Mesenteric fat pad (tissue), 1 donor: Measurements from ENCODE around the gene NUCB2. TPM values are rescaled to one million over a fixed set of nuclear protein-coding genes. Genes with fewer than 3 reads are reported as not detected.
"Not testable (repeated sequence)": the region's sequence is repeated elsewhere in the genome, so short reads cannot be mapped to it uniquely, and the experiment has no call there.

Source experiments
- DNase-seq: peaks from one replicate; pipeline ENCODE4 v3.0.0-alpha.2; 2020; ENCODE audit warnings: low spot score
- long read RNA-seq: library from polyadenylated mRNA; unstranded; transcript quantifications from one replicate; pipeline ENCODE4 v2.0.0, GENCODE V29; 2020
- total RNA-seq: library from RNA; stranded (reverse); fragmentation: NEBNext Ultra II Directional; extraction: Animal tissue kit (Norgen Biotek cat#: 25700); gene quantifications from one replicate; pipeline ENCODE4 v1.2.1, GENCODE V29; 2021
- donor health status: DM: yes; HTN: yes; CAD: no.

The NUCB2 gene
- 80.5 TPM for total RNA-seq
- long read RNA-seq, transcript NUCB2-208 (14 exons, 2,274 nt) = major isoform, 26 of 73 reads
- long read RNA-seq, partial matches to known transcripts = 29 of 73 reads
- long read RNA-seq, other reads (novel, unspliced or antisense) = 18 of 73 reads

GRCh38 chr11:17276236-17277023 lies at the start of gene NUCB2:
Gene NUCB2, plus strand, starts transcription at chr11:17276739. Its CDS starts 18,585 bp downstream, at chr11:17295324.
- DNase-seq = peak; percentile 99

- DNase-seq = not testable (repeated sequence)
Observed at GRCh38 chr11:17228186-17228925, 48.2 kb upstream of the NUCB2 start.

- DNase-seq = no peak
Observed at GRCh38 chr11:17229481-17230152, 46.9 kb upstream of the NUCB2 start.

- no peak for DNase-seq
Observed at GRCh38 chr11:17230867-17231851, 45.4 kb upstream of the NUCB2 start.

- DNase-seq = no peak
Observed at GRCh38 chr11:17233101-17233500, 43.4 kb upstream of the NUCB2 start.

GRCh38 chr11:17238377-17238776 lies 38.2 kb upstream of the NUCB2 start:
- DNase-seq = no peak

GRCh38 chr11:17239927-17240326 lies 36.6 kb upstream of the NUCB2 start:
- DNase-seq = not testable (repeated sequence)

- DNase-seq = no peak
Observed at GRCh38 chr11:17240780-17241179, 35.8 kb upstream of the NUCB2 start.

- DNase-seq = not testable (repeated sequence)
Observed at GRCh38 chr11:17242954-17243353, 33.6 kb upstream of the NUCB2 start.

- DNase-seq = no peak
Observed at GRCh38 chr11:17244046-17244445, 32.5 kb upstream of the NUCB2 start.

GRCh38 chr11:17250561-17251350 lies 25.8 kb upstream of the NUCB2 start:
- DNase-seq = no peak

- no peak for DNase-seq
Observed at GRCh38 chr11:17252704-17253103, 23.8 kb upstream of the NUCB2 start.

- DNase-seq = no peak
Observed at GRCh38 chr11:17256512-17256911, 20.0 kb upstream of the NUCB2 start.

- no peak for DNase-seq
Observed at GRCh38 chr11:17257196-17257595, 19.3 kb upstream of the NUCB2 start.

GRCh38 chr11:17258670-17259069 lies 17.9 kb upstream of the NUCB2 start:
- no peak for DNase-seq

- no peak for DNase-seq
Observed at GRCh38 chr11:17259519-17259918, 17.0 kb upstream of the NUCB2 start.

- no peak for DNase-seq
Observed at GRCh38 chr11:17260020-17260419, 16.5 kb upstream of the NUCB2 start.

- no peak for DNase-seq
Observed at GRCh38 chr11:17263769-17264168, 12.8 kb upstream of the NUCB2 start.

- no peak for DNase-seq
Observed at GRCh38 chr11:17266781-17267180, 9.8 kb upstream of the NUCB2 start.

- no peak for DNase-seq
Observed at GRCh38 chr11:17267576-17267975, 9.0 kb upstream of the NUCB2 start.
